ENCODE data around the gene DNAJC21. TPM values are rescaled to one million over a fixed set of nuclear protein-coding genes. Genes with fewer than 3 reads are reported as not detected.

Gene DNAJC21
- total RNA-seq, 1 donor from 2014 or later = 57.7 TPM

DNA sequence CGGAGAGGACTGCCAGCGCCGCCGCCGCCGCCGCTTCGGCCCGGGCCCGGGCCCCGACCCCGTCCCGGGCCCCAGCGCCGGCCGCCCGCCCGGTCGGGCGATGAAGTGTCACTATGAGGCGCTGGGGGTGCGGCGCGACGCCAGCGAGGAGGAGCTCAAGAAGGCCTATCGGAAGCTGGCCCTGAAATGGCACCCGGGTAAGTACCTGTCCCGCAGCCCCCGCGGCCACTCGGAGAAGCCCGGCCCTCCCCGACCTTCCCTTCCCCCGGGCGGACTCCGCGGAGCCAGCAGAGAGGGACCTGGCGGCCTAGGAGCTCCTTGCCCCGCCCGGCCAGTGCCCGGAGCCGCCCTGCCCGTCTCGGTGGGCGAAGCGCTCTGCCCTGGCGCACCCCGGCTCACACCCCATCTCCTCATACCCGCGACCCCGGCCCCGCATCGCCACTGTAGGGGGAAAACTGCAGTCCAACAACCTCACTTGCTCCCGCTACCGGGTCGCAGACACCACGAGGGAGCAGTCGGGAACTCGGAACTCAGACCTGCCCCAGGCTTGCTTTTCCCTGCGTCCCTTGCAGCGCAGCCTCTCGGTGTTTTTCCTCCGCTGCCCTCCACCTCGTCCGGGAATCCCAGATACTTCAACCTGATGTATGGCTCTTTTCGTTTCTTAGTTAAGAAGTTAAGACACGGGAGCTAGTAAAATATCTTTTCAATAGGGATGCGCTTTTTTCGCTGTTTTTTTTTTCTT lies 532 bp downstream of the DNAJC21 start:
- peak; percentile 97 for DNase-seq
- Histone ChIP-seq H3K27me3 (no peaks in the 10 kb centered on the region), H3K4me1 (peaks cover 23% of the 10 kb centered on the region), H3K4me3 (peak overlapping the region; percentile 75), H3K9me3 (no peaks in the 10 kb centered on the region), H3K36me3 (peaks cover 19% of the 10 kb centered on the region), H3K27ac (peak overlapping the region; percentile 94)
- TF ChIP-seq, protein P1, sequence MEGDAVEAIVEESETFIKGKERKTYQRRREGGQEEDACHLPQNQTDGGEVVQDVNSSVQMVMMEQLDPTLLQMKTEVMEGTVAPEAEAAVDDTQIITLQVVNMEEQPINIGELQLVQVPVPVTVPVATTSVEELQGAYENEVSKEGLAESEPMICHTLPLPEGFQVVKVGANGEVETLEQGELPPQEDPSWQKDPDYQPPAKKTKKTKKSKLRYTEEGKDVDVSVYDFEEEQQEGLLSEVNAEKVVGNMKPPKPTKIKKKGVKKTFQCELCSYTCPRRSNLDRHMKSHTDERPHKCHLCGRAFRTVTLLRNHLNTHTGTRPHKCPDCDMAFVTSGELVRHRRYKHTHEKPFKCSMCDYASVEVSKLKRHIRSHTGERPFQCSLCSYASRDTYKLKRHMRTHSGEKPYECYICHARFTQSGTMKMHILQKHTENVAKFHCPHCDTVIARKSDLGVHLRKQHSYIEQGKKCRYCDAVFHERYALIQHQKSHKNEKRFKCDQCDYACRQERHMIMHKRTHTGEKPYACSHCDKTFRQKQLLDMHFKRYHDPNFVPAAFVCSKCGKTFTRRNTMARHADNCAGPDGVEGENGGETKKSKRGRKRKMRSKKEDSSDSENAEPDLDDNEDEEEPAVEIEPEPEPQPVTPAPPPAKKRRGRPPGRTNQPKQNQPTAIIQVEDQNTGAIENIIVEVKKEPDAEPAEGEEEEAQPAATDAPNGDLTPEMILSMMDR (IDR thresholded peaks at IDR 0.05) = no peak
- peak; percentile 85 for ATAC-seq
- intact Hi-C loops (cut with DNase I) = no loop called here

DNA sequence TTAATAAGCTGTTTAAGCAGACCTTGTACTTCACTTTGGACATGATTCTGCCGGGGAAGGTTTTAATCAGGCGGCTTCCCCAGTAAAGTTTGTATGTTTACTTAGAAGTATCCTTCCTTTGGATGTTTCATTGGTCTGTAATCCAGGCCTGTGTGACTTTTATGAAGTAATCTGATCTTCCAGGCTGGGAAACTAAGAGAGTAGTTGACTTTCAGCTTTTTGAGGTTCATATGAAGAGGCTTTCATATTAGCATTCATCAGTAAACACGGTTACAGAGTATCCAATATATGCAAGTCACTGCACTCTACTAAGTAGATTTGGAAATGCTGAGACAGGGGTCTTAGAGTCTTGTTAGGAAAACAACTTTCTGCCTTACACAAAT lies 1.1 kb downstream of the DNAJC21 start:
- H3K4me1 ChIP-seq = peaks cover 23% of the 10 kb centered on the region
- H3K36me3 ChIP-seq = peaks cover 14% of the 10 kb centered on the region
- no peaks in the 10 kb centered on the region for H3K9me3 ChIP-seq
- TF ChIP-seq, protein P1 (IDR thresholded peaks at IDR 0.05) = no peak
- peak overlapping the region; percentile 75 for H3K4me3 ChIP-seq
- intact Hi-C loops (cut with DNase I) = no loop called here
- H3K27me3 ChIP-seq = no peaks in the 10 kb centered on the region
- peak overlapping the region; percentile 94 for H3K27ac ChIP-seq
- no peak for ATAC-seq
- no peak for DNase-seq

DNA sequence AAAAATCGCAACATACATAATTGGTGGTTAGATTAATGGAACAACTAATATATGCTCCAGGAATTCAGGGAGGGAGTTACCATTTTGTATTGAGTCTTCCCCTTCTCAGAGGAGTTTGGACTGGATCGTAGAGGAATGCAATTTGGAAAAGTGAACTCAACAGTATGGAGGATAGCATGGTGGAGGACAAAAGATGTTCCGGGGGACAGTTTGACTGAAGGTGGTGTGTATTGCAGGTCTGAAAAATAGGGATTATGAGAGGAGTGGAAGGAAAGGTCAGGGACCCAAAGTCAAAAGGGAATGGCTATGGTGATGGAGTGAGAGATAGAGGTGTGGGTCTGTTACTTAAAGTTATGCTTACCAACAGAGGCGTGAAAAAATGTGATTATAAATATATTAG lies 1.5 kb downstream of the DNAJC21 start:
- peaks cover 13% of the 10 kb centered on the region for H3K36me3 ChIP-seq
- H3K27me3 ChIP-seq = no peaks in the 10 kb centered on the region
- DNase-seq (no peak), ATAC-seq (no peak)
- peaks cover 23% of the 10 kb centered on the region for H3K4me1 ChIP-seq
- no peaks in the 10 kb centered on the region for H3K9me3 ChIP-seq
- TF ChIP-seq, protein P1 (IDR thresholded peaks at IDR 0.05) = no peak
- intact Hi-C loops (cut with DNase I) = no loop called here
- H3K4me3 ChIP-seq = peak overlapping the region; percentile 75
- peak overlapping the region; percentile 94 for H3K27ac ChIP-seq

DNA sequence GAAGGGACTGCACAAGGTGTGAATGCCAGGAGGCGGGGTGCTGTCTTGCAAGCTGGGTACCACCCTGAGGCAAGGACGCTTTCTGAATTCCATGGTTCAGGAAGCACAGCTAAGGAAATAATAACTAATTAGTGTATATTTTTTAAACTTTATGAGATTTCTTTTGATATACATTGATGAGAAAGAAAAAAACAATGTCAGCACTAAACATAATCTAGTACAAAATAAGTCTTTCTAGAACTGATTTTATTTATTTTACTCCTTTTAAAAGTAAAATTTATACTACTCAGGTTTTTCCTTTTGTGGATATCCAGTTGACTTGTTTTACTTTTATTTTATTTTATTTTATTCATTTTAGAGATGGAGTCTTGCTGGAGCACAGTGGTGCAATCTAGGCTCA lies 3.6 kb downstream of the DNAJC21 start:
- Histone ChIP-seq H3K27me3 (no peaks in the 10 kb centered on the region), H3K4me1 (peaks cover 20% of the 10 kb centered on the region), H3K4me3 (no peak overlapping the region), H3K27ac (no peak overlapping the region), H3K36me3 (peaks cover 25% of the 10 kb centered on the region), H3K9me3 (no peaks in the 10 kb centered on the region)
- ATAC-seq = no peak
- DNase-seq = no peak
- intact Hi-C loops (cut with DNase I) = no loop called here
- TF ChIP-seq, protein P1 (IDR thresholded peaks at IDR 0.05) = no peak

DNA sequence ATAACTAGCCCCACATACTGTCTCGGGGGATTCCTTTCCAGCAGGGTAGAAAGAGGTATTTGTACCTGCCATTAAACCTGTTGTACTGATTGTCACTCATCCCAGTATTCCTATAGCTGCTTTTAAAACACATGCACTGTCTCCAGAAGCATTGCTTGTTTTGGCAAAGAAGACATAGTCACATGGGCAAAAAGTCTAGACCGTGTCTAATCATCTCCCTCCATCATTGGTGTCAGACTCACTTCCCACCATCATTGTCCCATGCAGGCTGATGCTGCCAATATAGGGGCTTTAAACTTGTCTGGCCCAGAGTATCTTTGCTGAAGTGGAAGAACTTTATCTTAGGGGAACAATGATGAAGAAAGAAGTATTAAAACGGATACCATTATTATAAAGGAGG lies 12.6 kb downstream of the DNAJC21 start:
- Histone ChIP-seq H3K4me3 (no peak overlapping the region), H3K36me3 (peaks cover 94% of the 10 kb centered on the region), H3K9me3 (no peaks in the 10 kb centered on the region), H3K27ac (no peak overlapping the region), H3K27me3 (no peaks in the 10 kb centered on the region), H3K4me1 (no peaks in the 10 kb centered on the region)
- ATAC-seq (no peak), DNase-seq (no peak)
- intact Hi-C loops (cut with DNase I) = no loop called here
- TF ChIP-seq, protein P1 (IDR thresholded peaks at IDR 0.05) = no peak
